LoVo (cell line): ENCODE results near the gene VIT.
"Not testable (repeated sequence)": the region's sequence is repeated elsewhere in the genome, so short reads cannot be mapped to it uniquely, and the experiment has no call there.

ENCODE experiments used
- DNase-seq: peaks from one replicate; pipeline ENCODE4 v3.0.0-alpha.2; 2016; ENCODE audit warnings: low spot score

The VIT gene

DNA sequence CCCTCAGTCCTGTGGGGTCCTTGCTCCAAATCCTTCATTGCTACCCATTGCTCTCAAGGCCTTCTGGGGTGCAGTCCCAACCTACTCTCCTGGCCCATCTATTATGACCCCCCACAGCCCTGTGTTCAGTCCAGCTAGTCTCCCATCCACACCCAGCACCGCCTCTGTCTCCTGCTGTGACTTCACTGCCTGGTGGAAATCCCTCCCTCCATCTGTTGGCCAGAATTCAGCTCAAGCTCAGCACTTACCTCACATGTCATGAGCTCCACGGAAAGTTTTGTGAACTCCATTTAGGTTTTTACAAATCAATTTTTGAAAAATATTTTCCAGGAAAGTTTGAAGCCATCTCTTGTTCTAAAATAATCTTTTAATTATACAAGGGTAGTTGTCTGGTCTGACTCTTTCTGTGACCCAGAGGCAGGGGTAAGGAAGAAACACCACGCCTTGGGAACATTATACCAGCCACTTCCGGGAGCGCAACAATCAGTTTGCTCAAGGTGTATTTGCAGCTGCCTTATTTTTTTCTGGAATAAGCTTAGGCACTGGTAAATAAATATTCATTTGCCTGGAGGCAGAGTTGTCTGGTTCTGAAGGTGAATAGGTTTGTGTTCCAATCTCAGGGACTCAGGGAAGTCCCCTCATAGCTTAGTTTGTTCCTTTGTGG, 110.8 kb downstream of the VIT start:
- peak; percentile 22 for DNase-seq

DNA sequence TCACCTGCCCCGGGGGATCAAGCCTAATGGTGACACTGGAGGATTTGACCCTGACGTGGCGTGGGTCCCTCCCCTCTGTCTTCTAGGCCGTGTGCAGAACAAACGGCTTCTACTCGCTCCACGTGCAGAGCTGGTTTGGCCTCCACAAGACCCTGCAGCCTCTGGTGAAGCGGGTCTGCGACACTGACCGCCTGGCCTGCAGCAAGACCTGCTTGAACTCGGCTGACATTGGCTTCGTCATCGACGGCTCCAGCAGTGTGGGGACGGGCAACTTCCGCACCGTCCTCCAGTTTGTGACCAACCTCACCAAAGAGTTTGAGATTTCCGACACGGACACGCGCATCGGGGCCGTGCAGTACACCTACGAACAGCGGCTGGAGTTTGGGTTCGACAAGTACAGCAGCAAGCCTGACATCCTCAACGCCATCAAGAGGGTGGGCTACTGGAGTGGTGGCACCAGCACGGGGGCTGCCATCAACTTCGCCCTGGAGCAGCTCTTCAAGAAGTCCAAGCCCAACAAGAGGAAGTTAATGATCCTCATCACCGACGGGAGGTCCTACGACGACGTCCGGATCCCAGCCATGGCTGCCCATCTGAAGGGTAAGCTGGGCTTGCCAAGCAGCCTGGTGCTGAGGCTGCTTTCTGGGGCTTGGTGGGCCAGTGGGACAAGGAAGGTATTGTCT, 112.0 kb downstream of the VIT start:
- DNase-seq = no peak

DNA sequence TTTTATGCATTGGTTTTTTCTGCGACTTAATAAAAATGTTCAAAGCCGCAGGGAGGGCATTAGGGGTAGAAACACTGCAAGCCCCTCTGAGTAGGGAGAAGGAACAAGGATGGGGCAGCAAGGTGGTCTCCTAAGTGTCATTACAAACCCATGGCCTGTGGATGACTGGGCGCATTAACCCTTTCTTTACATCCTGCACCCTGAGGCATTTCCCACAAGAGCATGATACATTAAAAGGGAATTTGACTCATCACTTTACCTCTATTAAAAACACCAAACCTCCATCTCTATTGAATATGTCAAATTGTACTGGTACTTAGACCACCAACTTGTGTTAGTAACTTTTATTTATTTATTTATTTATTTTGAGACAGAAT, 112.5 kb downstream of the VIT start:
- no peak for DNase-seq

DNA sequence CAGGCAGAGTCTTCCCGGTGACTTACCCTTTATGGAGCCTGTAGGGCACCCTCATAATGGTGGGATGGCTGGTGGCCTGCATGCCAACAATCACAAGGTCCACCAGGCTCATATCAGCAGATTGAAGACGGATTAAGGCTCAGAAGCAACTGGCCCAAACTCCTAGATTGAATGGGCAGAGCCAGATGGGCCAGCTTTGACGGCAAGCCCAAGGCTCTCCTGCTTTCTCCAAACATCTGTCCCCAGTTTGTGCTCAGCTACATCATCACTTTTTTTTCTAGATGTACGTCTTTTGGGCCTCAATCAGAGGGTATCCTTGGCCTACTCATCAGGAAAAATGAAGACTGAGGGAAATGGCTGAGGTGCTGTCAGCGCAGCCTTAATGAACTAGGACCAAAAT, 114.6 kb downstream of the VIT start:
- no peak for DNase-seq

DNA sequence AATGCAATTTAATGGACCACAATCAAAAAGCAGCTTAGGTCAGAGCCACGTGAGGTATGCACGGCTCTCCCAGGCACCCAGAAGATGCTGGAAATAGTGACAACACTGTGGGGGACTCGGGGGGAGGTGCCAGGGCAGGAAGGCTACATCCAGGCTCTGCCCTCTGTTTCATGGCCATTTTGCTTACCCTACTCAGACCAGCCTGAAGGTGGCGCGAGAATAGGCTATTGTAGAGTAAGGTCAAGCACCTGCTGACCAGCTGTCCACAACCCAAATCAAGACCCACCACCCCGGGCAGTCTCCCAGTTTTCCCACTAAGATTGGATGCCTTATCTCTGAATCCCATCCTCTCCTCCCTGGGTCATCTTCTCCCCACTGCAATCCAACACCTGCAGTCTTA, 115.7 kb downstream of the VIT start:
- DNase-seq = no peak

DNA sequence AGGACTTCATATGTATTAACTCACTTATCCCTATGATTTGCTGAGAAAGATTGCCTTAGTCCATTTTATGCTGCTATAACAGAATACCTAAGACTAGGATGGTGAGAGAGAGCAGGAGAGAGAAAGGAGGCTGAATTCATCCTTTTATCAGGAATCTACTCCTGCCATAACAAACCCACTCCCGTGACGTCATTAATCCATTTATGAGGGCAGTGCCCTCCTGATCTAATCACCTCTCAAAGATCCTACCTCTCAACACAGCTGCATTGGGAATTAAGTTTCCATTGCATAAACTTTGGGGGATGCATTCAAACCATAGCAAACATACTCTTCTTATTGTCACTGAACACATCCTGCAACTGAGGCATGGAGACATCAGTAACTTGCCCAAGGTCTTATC, 122.0 kb downstream of the VIT start:
- DNase-seq = no peak

DNA sequence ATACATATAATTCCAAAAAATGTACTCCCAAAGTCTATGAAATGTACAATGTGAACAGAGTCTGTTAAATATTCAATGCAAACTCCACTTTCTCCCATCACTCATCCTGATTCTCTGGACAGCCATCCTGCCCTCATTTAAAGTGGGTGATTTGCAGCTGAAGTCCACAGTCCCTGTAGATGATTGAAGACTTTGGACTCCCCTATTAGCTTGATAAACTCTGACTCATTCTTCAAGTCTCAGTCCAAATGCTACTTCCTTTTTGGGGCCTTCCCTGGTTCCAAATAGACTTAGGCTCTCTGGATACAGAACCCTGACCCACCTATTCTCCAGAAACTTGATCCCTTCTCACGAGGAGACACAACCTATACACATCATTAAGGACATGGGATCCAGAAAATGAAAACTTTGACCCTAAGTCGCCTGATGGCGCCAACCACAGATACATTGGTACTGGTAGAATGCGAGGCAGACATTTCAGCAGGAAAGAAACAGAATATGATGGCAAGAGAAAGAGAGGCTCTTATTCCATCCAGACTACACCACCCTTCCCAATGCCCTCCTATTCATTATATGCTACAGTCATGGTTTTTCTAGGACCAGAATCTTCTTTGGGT, 122.7 kb downstream of the VIT start:
- peak; percentile 58 for DNase-seq

DNA sequence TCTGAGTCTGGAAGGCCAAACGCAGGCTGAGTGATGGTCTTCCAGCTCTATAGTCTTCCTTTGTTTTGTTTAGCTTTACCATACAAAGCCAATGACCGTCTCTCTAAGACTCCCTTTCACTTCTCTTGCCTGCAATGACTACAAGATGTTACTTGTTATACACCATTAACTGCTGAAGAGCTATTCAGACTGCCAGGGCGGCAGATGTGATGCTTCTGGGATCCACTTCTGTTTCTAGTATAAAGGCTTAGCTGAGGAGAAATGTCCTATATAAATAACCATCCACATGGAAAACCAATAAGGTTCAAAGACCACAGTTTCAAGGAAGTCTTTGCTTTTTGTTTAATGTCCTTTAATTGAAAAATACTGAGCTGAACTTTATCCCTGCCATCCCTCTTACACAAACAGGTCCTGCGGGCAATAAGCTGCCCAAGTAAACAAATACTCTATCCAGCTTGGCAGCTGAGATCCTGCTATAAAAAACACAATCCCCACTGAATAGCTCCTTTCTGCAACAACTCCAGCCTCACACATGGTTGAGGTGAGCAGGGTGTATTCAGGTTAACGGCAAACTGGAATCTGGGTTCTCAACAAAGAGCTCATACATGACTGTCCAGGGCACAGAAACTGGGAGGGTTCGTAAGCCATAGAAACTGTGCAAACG, 124.6 kb downstream of the VIT start:
- DNase-seq = peak; percentile 50

DNA sequence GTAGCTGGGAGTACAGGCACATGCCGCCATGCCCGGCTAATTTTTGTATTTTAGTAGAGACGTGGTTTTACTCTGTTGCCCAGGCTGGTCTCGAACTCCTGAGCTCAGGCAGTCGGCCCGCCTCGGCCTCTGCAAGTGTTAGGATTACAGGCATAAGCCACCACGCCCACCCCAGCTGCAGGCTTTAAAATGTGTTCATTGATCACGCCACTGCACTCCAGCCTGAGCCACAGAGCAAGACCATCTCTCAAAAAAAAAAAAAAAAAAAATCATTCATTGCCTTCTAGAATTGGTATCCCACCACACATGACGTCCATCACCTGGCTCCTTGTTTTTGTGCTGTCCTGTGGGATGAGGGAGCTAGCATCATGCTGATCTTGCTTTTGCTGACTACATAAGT, 127.4 kb downstream of the VIT start:
- no peak for DNase-seq

DNA sequence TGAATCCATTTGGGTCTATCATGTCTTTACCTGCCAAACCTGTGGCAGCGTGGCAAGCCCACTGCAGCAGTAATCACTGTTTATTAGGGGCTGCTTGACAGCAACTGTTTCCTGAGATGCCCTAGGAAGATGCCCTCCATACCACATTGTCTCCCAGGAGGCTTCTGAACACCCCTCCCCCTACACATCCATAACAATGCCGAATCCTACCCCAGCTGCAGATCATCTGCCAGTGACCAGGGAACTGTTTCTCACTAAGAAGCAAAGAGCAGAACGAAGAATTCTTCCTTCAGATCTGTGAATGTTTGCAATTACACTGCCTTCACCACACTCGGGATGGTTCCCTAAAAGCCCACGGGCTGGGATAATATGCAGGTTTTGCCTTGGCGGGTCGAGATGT, 127.8 kb downstream of the VIT start:
- no peak for DNase-seq

DNA sequence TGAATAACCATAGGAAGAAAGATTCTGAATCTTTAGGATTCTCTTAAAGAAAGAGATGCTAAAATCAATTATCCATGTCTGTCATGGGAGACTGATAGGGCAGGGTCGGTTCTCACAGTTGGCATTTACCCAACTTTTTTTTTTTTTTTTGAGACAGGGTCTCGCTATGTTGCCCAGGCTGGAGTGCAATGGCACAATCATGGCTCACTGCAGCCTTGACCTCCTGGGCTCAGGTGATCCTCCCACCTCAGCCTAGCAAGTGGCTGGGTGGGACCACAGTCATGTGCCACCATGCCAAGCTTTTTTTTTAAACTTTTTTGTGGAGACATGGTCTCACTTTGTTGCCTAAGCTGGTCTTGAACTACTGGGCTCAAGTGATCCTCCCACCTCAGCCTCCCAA, 128.2 kb downstream of the VIT start:
- DNase-seq = not testable (repeated sequence)

DNA sequence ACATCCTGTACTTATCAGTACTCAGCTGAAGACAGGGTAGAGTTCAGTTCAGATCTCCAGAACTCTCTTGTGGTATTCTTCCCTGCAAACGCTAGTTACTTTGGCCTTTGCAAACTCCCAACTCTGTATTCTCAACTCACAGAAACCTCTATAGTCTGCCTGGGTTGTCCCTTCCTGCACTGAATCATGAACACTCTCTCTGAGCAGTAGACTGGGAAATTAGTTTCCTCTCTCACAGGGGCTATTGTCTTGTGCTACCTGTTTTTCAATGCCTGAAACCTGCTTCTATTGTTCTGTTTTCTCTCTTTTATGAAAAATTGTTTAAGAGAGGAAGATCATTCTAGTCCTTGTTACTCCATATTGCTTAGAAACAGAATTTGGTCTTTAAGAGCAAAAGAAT, 134.7 kb downstream of the VIT start:
- DNase-seq = no peak

DNA sequence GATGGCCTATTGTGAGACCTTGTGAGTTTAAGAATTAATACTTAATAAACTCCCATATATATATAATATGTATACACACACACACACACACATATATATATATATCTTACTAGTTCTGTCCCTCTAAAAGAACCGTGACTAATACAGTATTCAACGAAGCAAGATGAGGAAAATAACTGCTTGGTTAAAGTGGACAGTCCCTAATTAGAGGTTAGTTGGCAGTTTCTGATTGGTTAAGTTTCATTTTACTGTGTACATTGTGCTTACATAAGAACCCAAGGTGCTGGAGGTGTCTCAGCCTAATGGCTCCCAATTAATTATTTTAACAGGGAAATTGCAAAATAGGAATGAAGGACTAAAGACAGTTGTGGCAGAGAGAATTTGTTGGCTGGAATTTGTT, 137.7 kb downstream of the VIT start:
- no peak for DNase-seq

DNA sequence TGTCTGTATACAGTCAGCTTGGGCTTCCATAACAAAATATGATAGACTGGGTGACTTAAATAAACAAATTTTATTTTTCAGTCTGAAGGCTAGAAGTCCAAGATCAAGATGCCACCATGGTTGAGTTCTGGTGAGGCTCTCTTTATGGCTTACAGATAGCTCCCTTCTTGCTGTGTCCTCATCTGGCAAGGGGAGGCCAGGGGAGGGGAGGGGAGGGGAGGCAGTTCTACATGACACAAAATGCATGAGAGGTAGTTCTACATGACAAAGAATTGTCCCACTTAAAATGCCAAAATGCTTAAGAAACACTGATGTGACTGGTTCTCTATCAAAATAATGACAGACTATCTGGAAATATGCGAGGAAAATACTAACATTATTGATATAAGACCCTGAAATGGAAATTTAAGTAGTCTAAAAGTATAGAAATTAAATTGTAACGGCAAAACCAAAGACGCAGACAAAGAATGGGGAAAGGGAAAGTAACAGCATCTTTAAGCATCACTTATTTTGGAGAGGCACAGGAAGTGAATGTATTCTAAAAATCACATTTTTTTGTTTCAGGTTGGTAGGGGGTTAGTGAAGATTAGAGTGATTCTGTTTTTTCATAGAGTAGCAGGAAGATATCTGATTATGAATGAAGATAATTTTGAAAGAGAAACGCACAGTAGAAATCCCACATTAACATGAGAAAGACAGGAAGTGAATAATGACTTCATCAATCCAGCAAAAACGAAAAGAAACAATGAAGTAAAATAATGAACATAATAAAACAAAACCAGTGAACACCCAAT, 138.4 kb downstream of the VIT start:
- DNase-seq = no peak

DNA sequence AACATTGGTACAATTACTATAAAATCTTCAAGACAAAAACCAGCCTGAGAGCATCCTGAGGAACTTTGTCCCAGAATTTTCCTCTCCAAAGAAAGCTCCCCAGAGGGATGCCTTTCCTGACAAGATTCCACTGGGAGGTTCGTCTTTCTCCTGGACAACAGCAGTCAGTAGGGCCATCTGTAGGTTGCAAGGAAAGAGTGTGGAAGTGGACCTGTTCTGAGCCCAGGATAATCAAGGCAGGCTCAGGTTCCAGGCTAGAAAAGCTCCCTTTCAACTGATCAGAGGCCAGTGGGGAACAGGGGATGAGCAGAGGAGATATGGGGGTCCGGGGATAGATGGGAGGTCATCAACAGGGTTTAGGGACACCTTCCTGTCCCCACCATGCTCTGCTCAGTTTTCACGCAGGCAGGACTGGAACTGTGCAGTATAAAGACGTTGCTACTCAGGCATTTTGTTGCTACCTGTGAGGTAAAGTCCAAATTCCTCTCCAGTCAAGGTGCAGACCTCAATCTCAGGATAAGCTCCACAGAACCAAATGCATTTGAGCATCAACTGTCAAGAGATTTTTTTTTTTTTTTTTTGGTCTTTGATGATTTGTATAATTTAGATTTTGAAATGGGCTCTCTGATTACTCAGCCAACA, 143.6 kb downstream of the VIT start:
- DNase-seq = no peak

DNA sequence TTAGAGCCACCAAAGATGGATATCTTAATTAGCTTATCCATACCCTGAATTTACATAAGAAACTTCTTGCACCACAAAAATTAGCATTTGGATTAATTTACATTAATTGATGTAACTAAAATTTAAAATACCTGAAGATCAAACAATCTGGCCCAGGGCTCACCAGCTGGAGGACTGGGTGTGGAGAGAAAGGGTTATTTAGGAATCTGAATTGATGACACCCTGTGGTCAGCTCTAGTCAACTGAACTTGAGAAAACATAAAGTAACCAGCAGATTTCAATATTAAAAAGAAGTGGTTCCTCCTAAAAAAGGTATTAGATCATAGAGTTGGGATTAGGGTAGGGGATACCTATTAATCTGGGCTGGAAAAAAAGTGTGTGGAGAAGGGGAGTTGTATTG, 147.3 kb downstream of the VIT start:
- DNase-seq = no peak

DNA sequence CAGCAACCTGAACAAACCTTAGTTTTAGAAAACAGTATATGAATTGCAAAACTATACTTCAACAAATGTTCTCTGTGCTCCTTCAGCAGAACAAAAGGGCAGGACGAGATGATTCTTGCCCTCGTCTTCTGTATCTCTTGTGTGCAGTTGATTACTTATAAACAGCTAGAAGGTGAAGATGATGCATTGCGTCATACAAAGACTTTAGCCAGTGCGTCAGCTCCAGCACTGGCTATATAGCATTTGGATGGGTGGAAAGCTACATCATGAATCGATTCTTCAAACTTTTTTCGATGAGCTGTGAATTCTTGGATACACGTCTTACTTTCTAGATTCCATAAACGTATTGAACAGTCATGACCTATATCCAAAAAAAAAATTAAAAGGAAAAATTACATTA, 152.8 kb downstream of the VIT start:
- DNase-seq = no peak

DNA sequence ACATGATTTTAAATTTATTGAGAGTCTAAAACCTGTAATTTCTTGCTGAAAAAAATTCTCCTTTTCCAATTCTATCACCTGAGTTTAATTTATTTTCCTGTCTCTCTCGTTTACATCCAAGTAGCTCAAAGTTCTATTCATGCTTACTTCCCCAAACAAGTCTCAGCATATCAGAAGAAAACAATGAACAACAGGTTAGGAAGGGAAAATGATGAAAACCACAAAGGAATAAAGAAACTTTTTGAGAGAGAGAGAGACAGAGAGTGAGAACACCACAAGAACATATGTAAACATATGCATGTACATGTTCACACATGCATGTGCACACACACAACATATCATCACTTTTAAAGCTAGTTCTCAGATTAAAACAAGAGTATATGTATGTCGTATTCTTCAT, 157.7 kb downstream of the VIT start:
- no peak for DNase-seq

DNA sequence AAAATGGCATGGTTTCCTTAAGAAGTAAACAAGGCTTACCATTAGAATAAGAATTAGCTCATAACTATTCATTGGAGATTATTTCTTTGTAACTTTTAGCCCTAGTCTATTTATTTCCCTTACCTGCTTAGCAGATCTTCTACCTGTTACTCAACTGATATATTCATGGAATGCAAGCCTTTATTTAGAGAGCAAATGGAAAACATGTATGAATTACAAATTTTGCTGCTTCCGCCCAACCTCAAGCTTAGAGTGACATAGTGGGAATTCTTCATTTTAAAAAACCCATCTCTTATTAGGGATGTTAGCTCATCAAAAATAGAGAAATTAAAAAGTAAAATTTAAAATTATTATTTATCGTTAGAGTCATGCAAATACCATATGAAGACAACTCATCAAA, 158.9 kb downstream of the VIT start:
- DNase-seq = no peak

DNA sequence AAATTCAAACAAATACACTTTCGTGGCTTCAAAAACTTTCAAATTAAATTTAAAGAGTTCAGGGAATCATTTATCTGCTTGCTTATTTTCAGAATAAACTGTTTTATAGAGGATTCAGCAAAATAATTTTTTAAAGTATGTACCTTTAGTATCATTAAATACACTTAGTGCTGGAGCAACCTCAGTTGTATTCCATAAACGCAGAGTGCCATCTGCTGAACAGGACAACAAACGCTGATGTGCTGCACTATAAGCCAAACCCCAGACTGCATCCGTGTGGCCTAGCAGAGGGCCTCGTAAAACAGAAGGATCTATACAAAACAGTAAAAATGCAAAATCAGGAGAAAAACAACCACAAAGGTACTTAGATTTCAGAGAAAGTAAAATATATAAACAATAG, 161.2 kb downstream of the VIT start:
- no peak for DNase-seq

DNA sequence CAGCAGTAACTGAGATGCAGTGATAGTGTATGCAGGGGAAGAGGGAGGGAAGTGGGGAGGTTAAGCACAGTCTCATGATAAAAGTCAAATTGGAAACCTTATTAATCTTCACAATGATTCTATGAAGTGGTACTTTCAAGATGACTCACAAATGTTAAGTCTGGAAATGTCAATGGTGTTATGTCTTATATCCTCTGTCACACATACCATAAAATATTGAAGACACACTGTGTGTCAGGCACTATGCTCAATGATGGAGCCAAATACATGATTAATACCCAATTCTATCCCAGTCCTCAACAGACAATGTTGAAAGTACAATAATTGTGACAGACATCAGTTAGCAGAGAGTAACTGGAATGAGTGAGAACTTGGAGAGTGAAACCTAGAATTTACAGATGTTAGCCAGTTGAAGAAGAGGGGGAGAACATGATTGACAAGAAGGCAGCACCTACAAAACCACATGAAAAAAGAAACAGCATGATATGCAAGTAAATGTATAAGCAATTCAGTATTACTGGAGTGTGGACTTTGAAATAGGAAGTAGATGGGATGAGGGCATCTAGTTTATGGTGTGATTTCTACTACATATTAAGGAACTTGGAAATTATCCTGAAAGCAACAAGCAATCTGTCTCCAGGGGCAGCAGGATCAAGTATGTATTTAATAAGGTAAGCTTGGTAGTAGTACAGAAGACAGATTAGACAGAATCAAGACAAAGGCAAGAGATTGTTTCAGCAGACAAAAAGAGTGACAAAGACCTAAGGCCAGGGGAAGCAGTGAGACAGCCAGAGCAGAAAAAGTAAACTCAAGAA, 162.3 kb downstream of the VIT start:
- peak; percentile 58 for DNase-seq
